Measurements from ENCODE around the gene PCYT1B. TPM values are rescaled to one million over a fixed set of nuclear protein-coding genes. Genes with fewer than 3 reads are reported as not detected.

The PCYT1B gene
- total and polyA plus RNA-seq, 2 of the 13 experiments (the other 11 are each of a cell fraction or from before 2014, with no cell fraction given), result 6.1 to 9.2 TPM

DNA sequence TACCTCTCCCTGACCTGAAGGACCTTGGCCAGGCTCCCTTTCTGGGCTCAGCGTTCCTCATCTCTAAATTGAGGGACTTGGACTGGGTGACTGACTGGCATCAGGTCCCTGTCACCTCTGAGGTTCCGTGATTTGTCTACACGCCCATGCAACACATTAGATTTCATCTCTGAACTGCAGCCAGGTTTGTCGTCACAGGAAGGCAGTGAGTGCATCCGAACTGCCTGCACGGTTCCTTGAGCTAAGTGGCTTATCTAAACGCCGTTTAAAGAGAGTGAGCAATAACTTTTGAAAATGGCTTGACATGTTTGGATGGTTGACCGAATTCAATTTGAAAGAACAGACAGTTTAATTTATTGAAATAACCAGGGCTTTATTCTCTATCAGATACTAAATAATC, 70.1 kb downstream of the PCYT1B start (continued):
- TF ChIP-seq, protein P1, sequence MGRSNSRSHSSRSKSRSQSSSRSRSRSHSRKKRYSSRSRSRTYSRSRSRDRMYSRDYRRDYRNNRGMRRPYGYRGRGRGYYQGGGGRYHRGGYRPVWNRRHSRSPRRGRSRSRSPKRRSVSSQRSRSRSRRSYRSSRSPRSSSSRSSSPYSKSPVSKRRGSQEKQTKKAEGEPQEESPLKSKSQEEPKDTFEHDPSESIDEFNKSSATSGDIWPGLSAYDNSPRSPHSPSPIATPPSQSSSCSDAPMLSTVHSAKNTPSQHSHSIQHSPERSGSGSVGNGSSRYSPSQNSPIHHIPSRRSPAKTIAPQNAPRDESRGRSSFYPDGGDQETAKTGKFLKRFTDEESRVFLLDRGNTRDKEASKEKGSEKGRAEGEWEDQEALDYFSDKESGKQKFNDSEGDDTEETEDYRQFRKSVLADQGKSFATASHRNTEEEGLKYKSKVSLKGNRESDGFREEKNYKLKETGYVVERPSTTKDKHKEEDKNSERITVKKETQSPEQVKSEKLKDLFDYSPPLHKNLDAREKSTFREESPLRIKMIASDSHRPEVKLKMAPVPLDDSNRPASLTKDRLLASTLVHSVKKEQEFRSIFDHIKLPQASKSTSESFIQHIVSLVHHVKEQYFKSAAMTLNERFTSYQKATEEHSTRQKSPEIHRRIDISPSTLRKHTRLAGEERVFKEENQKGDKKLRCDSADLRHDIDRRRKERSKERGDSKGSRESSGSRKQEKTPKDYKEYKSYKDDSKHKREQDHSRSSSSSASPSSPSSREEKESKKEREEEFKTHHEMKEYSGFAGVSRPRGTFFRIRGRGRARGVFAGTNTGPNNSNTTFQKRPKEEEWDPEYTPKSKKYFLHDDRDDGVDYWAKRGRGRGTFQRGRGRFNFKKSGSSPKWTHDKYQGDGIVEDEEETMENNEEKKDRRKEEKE (IDR thresholded peaks at IDR 0.05), result no peak
- TF ChIP-seq ATF7-NPFF (CRISPR knock-in tag; IDR thresholded peaks at IDR 0.05; ENCODE audit: low read depth), result no peak
- no peak for TF ChIP-seq SIX4 (CRISPR knock-in tag; IDR thresholded peaks at IDR 0.05)
- no peak for TF ChIP-seq ZNF782 (CRISPR knock-in tag; IDR thresholded peaks at IDR 0.05; ENCODE audit: borderline replicate concordance)

DNA sequence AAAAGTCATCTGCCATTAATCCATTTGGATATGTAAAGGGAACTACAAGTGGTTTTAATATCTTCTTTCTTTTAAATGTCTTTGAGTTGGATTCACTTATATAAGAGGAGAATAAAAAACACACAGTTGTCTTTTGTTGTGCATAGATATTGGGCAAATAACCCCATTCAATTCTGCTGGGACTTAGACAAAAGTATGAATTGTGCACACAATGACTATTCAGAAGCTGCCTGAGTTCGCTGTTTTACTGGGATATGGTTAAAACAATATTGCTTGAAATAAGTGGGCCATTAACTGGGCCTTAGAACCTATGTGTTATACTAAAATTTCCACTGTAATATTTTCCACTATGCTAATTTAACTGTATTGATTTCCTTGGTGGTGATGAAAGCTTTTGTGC, 71.7 kb downstream of the PCYT1B start:
- POLR2A ChIA-PET, result no interaction called here
- ATAC-seq (no peak), FAIRE-seq (no peak), DNase-seq (ENCODE audit: low spot score) (no peak)
- H2AFZ ChIP-seq (ENCODE audit: low read length), result no peak overlapping the region
- H3K79me2 ChIP-seq (ENCODE audit: insufficient read depth, low read length), result no peaks in the 10 kb centered on the region
- no peaks in the 10 kb centered on the region for H3K4me1 ChIP-seq (ENCODE audit: insufficient read depth, low read length)
- H3K27ac ChIP-seq (ENCODE audit: extremely low read length, insufficient read depth, low read length), result no peak overlapping the region
- intact Hi-C loops (cut with micrococcal nuclease; ENCODE audit: unreplicated experiment) (no loop called here), in situ Hi-C loops (cut with HindIII; ENCODE audit: extremely low pct_ligation_motif_present, low pct_unique_long_range_greater_than_20kb) (no loop called here)
- CTCF ChIA-PET (ENCODE audit: low intra/inter-chr PET ratio, low total read pairs), result no interaction called here
- H4K20me1 ChIP-seq (ENCODE audit: insufficient read depth, low read length), result no peaks in the 10 kb centered on the region
- BruUV-seq (replicated peaks), result no TSS peak
- H3K4me3 ChIP-seq (replicated peaks in 1 of 3; ENCODE audit: insufficient read depth in 1 of 3, low read depth in 2 of 3, low read length in 3 of 3), result no peak overlapping the region
- H3K4me2 ChIP-seq (ENCODE audit: low read depth, low read length), result no peak overlapping the region
- no peaks in the 10 kb centered on the region for H3K9me3 ChIP-seq (ENCODE audit: low read length)
- H3K27me3 ChIP-seq (ENCODE audit: control insufficient read depth in 1 of 2, insufficient read depth in 2 of 2, low read length in 2 of 2), result no peaks in the 10 kb centered on the region
- 100% methylated on average over 1 of the region's 1 CpG for WGBS (ENCODE audit: low lambda C conversion rate)
- peaks cover 0 to 6% of the 10 kb centered on the region in 2 experiments; a peak in 3 of 5 replicates for H3K36me3 ChIP-seq (replicated peaks in 1 of 2; ENCODE audit: control insufficient read depth in 1 of 2, insufficient read depth in 2 of 2, low read length in 2 of 2)
- H3K9ac ChIP-seq (ENCODE audit: insufficient read depth, low read depth, low read length), result no peak overlapping the region
- TF ChIP-seq TEAD2 (CRISPR knock-in tag; IDR thresholded peaks at IDR 0.05) (no peak), THAP11 (CRISPR knock-in tag; IDR thresholded peaks at IDR 0.05) (no peak), EZH2 (conservative IDR thresholded peaks at IDR 0.05; ENCODE audit: low read depth, low read length) (no peak), ZNF746 (CRISPR knock-in tag; IDR thresholded peaks at IDR 0.05) (no peak), ELF1 (CRISPR knock-in tag; IDR thresholded peaks at IDR 0.05) (no peak), STAG1 (CRISPR knock-in tag; IDR thresholded peaks at IDR 0.05) (no peak), ZNF282 (IDR thresholded peaks at IDR 0.05; ENCODE audit: partially characterized antibody) (no peak), NR2F6 (IDR thresholded peaks at IDR 0.05) (no peak), NR2F6 (CRISPR knock-in tag; IDR thresholded peaks at IDR 0.05) (no peak), BCL6 (CRISPR knock-in tag; IDR thresholded peaks at IDR 0.05) (no peak), ZSCAN22 (CRISPR knock-in tag; IDR thresholded peaks at IDR 0.05) (no peak), ELF3 (CRISPR knock-in tag; IDR thresholded peaks at IDR 0.05) (no peak), ZNF33A (CRISPR knock-in tag; IDR thresholded peaks at IDR 0.05; ENCODE audit: borderline replicate concordance) (no peak), BHLHE40 (IDR thresholded peaks at IDR 0.05; ENCODE audit: low read length) (no peak)
- TF ChIP-seq, protein P2, sequence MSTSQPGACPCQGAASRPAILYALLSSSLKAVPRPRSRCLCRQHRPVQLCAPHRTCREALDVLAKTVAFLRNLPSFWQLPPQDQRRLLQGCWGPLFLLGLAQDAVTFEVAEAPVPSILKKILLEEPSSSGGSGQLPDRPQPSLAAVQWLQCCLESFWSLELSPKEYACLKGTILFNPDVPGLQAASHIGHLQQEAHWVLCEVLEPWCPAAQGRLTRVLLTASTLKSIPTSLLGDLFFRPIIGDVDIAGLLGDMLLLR (CRISPR knock-in tag; IDR thresholded peaks at IDR 0.05), result no peak
- TF ChIP-seq, protein P3, sequence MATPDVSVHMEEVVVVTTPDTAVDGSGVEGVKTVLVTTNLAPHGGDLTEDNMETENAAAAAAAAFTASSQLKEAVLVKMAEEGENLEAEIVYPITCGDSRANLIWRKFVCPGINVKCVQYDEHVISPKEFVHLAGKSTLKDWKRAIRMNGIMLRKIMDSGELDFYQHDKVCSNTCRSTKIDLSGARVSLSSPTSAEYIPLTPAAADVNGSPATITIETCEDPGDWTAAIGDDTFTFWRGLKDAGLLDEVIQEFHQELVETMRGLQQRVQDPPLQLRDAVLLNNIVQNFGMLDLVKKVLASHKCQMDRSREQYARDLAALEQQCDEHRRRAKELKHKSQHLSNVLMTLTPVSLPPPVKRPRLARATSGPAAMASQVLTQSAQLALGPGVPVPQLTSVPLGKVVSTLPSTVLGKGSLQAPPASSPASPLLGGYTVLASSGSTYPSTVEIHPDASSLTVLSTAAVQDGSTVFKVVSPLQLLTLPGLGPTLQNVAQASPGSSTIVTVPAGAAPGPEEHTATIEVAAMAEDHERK (CRISPR knock-in tag; IDR thresholded peaks at IDR 0.05; ENCODE audit: low read depth), result no peak
- TF ChIP-seq, protein P4, sequence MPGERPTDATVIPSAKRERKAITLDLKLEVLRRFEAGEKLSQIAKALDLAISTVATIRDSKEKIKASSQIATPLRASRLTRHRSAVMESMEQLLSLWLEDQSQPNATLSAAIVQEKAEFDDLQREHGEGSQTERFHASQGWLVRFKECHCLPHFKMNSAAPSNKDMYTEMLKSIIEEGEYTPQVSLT (CRISPR knock-in tag; IDR thresholded peaks at IDR 0.05; ENCODE audit: borderline replicate concordance, low read depth), result no peak

Measured in HepG2 (cell line).